Astrocyte (in vitro differentiated cells and primary cell): ENCODE results near the gene METRN. TPM values are rescaled to one million over a fixed set of nuclear protein-coding genes. Genes with fewer than 3 reads are reported as not detected.

Source experiments
- DNase-seq: peaks from one replicate; pipeline ENCODE4 v3.0.0-alpha.2; 2010; ENCODE audit warnings: low read depth
- FAIRE-seq: peaks from 2 replicates; lab custom pipeline; 2011; peaks lifted over from hg19 to GRCh38; lab: Jason Lieb, UNC
- H2AFZ ChIP-seq: 2 replicates; pipeline ENCODE4 v1.6.0; 2012; ENCODE audit warnings: low read depth, low read length, inconsistent platforms
- H3K27ac ChIP-seq: 2 replicates; pipeline ENCODE4 v1.5.1; 2011; ENCODE audit warnings: low read depth, low read length, inconsistent platforms
- H3K27me3 ChIP-seq: 2 replicates; pipeline ENCODE4 v1.6.0; 2011; ENCODE audit warnings: low read length, inconsistent platforms; ENCODE audit not compliant: insufficient read depth
- H3K36me3 ChIP-seq: 2 replicates; pipeline ENCODE4 v1.5.1; 2011; ENCODE audit warnings: low read length, inconsistent platforms; ENCODE audit not compliant: insufficient read depth
- H3K4me1 ChIP-seq: 2 replicates; pipeline ENCODE4 v1.5.1; 2011; ENCODE audit warnings: low read length, inconsistent platforms; ENCODE audit not compliant: insufficient read depth
- H3K4me2 ChIP-seq: 2 replicates; pipeline ENCODE4 v1.6.0; 2012; ENCODE audit warnings: low read length, inconsistent platforms
- H3K4me3 ChIP-seq: 2 replicates; pipeline ENCODE4 v1.5.1; 2011; ENCODE audit warnings: low read depth, mild to moderate bottlenecking, low read length, inconsistent platforms; ENCODE audit not compliant: insufficient read depth
- H3K79me2 ChIP-seq: 2 replicates; pipeline ENCODE4 v1.6.0; 2012; ENCODE audit warnings: mild to moderate bottlenecking, low read length, inconsistent platforms; ENCODE audit not compliant: insufficient read depth
- H3K9ac ChIP-seq: 2 replicates; pipeline ENCODE4 v1.6.0; 2012; ENCODE audit warnings: mild to moderate bottlenecking, low read length, inconsistent platforms
- H3K9me3 ChIP-seq: 2 replicates; pipeline ENCODE4 v1.5.1; 2012; ENCODE audit warnings: low read depth, mild to moderate bottlenecking, low read length, inconsistent platforms; ENCODE audit not compliant: insufficient read depth
- H4K20me1 ChIP-seq: 2 replicates; pipeline ENCODE4 v1.6.0; 2012; ENCODE audit warnings: low read length, inconsistent platforms; ENCODE audit not compliant: insufficient read depth
- H3K27ac Mint-ChIP-seq: one replicate; pipeline ENCODE4 v1.8.0; 2021; ENCODE audit warnings: mild to moderate bottlenecking, mixed read lengths; ENCODE audit not compliant: unreplicated experiment
- H3K27me3 Mint-ChIP-seq: one replicate; pipeline ENCODE4 v1.8.0; 2021; ENCODE audit warnings: low read depth, mixed read lengths; ENCODE audit not compliant: unreplicated experiment
- H3K36me3 Mint-ChIP-seq: one replicate; pipeline ENCODE4 v1.8.0; 2021; ENCODE audit warnings: low read depth, mixed read lengths; ENCODE audit not compliant: unreplicated experiment
- H3K4me1 Mint-ChIP-seq: one replicate; pipeline ENCODE4 v1.8.0; 2021; ENCODE audit warnings: low read depth, mixed read lengths; ENCODE audit not compliant: unreplicated experiment
- H3K4me3 Mint-ChIP-seq: one replicate; pipeline ENCODE4 v1.8.0; 2021; ENCODE audit warnings: mild to moderate bottlenecking, moderate library complexity, mixed read lengths; ENCODE audit not compliant: unreplicated experiment
- H3K9me3 Mint-ChIP-seq: one replicate; pipeline ENCODE4 v1.8.0; 2021; ENCODE audit warnings: mild to moderate bottlenecking, mixed read lengths; ENCODE audit not compliant: unreplicated experiment
- EZH2 ChIP-seq: IDR thresholded peaks from 2 replicates; pipeline ENCODE4 v1.6.1; 2012; ENCODE audit warnings: mild to moderate bottlenecking, low read length, inconsistent platforms; ENCODE audit not compliant: insufficient read depth
- total RNA-seq: library from RNA; stranded (reverse); gene quantifications from 2 replicates; pipeline ENCODE4 v1.2.1, GENCODE V29; 2021
- TF ChIP-seq, protein P1 (sequence below): IDR thresholded peaks from 2 replicates; pipeline ENCODE4 v1.5.1; 2011; ENCODE audit warnings: low read depth, mild to moderate bottlenecking, inconsistent platforms, low read length, moderate library complexity; ENCODE audit not compliant: insufficient read depth

METRN gene
- total RNA-seq, 1 donor from 2014 or later: 31.5 TPM

DNA sequence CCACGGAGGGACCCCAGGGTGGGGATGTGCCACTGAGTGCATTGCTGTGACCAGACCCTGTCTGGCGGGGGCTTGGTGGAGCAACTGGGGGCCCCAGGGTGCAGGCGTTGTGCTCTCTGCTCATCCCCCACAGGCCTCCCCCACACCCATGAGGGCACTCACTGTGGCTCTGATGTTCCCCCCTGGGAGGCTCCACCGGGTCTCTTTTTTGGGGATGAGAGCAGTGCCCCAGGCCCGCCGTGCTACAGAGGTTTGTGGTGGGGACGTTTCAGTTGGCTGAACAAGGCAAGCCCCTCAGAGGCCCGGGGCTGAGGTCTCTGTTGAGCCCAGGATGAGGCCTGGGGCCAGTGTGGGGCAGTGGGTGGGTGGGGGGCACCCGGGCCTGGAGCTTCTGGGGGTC lies 8.8 kb downstream of the METRN start:
- Histone ChIP-seq H4K20me1 (peaks cover 23% of the 10 kb centered on the region), H3K4me1 (peaks cover 30% of the 10 kb centered on the region), H3K9me3 (no peaks in the 10 kb centered on the region), H3K36me3 (no peaks in the 10 kb centered on the region), H3K9ac (no peak overlapping the region), H2AFZ (no peak overlapping the region), H3K79me2 (no peaks in the 10 kb centered on the region), H3K4me3 (no peak overlapping the region), H3K27ac (no peak overlapping the region), H3K27me3 (no peaks in the 10 kb centered on the region), H3K4me2 (no peak overlapping the region)
- no peaks in the 10 kb centered on the region for H3K27me3 Mint-ChIP-seq
- no peak overlapping the region for H3K4me3 Mint-ChIP-seq
- H3K9me3 Mint-ChIP-seq: no peaks in the 10 kb centered on the region
- H3K4me1 Mint-ChIP-seq: no peaks in the 10 kb centered on the region
- no peak for FAIRE-seq
- no peak overlapping the region for H3K27ac Mint-ChIP-seq
- no peaks in the 10 kb centered on the region for H3K36me3 Mint-ChIP-seq
- no peak for DNase-seq
- TF ChIP-seq EZH2: no peak
- TF ChIP-seq, protein P1, sequence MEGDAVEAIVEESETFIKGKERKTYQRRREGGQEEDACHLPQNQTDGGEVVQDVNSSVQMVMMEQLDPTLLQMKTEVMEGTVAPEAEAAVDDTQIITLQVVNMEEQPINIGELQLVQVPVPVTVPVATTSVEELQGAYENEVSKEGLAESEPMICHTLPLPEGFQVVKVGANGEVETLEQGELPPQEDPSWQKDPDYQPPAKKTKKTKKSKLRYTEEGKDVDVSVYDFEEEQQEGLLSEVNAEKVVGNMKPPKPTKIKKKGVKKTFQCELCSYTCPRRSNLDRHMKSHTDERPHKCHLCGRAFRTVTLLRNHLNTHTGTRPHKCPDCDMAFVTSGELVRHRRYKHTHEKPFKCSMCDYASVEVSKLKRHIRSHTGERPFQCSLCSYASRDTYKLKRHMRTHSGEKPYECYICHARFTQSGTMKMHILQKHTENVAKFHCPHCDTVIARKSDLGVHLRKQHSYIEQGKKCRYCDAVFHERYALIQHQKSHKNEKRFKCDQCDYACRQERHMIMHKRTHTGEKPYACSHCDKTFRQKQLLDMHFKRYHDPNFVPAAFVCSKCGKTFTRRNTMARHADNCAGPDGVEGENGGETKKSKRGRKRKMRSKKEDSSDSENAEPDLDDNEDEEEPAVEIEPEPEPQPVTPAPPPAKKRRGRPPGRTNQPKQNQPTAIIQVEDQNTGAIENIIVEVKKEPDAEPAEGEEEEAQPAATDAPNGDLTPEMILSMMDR: no peak

DNA sequence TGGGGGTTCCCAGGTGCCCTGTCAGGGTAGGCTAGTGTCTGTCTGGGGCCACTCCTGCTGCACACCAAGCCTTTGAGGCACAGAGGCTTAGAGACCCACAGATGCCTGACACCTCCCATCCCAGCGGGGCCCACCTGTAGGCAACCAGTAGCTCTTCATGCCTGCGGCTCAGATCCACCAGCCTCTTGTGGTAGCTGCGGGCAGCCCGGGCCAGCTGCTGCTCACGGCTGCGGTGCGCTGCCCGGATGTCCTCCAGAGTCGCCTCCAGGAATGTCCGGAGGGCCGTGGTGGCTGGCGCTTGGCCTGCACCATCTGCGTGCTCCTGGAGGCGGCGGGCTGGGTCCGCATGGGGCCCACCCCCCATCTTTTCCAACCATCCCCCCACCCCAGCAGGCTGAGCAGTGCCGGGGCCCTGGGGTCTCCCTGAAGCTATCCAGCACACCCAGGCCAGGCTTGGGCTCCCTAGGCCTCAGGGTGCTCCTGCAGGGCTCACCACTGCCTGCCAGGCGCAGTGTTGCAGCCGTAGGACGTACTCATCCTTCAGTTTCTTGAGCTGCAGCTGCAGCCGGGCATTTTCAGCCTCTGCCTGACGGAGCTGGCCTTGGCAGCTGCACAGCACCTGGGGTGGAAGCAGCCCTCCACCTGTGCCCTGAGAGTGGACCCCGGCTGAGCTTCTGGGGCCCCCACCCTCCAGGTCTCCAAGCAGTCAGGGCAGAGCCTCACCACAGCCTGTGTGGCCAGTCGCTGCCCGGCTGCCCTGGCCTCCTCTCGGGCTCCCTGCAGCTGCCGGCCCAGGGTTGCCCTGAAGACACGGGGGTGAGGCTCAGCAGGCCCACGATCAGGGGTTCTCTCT lies 9.5 kb downstream of the METRN start:
- FAIRE-seq (no peak), DNase-seq (no peak)
- H3K9me3 ChIP-seq: no peaks in the 10 kb centered on the region
- Mint-ChIP-seq H3K27ac (no peak overlapping the region), H3K36me3 (no peaks in the 10 kb centered on the region), H3K27me3 (no peaks in the 10 kb centered on the region), H3K4me1 (no peaks in the 10 kb centered on the region), H3K9me3 (no peaks in the 10 kb centered on the region), H3K4me3 (no peak overlapping the region)
- H4K20me1 ChIP-seq: peaks cover 16% of the 10 kb centered on the region
- H3K79me2 ChIP-seq: no peaks in the 10 kb centered on the region
- H3K36me3 ChIP-seq: no peaks in the 10 kb centered on the region
- H3K4me1 ChIP-seq: peaks cover 30% of the 10 kb centered on the region
- TF ChIP-seq, protein P1: no peak
- TF ChIP-seq EZH2: no peak
- H3K9ac ChIP-seq: no peak overlapping the region
- H2AFZ ChIP-seq: no peak overlapping the region
- H3K4me2 ChIP-seq: no peak overlapping the region
- H3K27ac ChIP-seq: no peak overlapping the region
- H3K27me3 ChIP-seq: no peaks in the 10 kb centered on the region
- H3K4me3 ChIP-seq: no peak overlapping the region

DNA sequence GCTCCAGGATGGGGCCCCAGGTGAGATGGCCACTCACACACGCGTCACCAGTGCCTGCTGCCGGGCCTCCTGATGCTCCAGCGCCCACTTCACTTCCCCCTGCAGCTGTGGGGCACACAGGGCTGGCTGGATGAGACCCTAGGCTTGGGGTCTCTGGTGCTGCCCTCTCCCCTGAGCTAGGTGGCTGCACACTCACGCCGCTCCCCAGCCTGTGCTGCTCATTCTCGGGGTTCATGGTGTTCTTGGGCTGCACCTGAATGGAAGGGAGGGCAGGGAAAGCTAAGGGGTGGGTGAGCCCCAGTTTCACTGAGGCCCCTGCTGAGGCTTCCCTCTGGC lies 10.1 kb downstream of the METRN start:
- no peak overlapping the region for H3K27ac Mint-ChIP-seq
- H3K4me3 Mint-ChIP-seq: no peak overlapping the region
- no peak for DNase-seq

More for the DNA sequence above, 10.1 kb downstream of the METRN start:
- Histone ChIP-seq H2AFZ (no peak overlapping the region), H3K4me1 (peaks cover 28% of the 10 kb centered on the region), H3K9me3 (no peaks in the 10 kb centered on the region), H3K9ac (no peak overlapping the region), H3K36me3 (no peaks in the 10 kb centered on the region), H3K4me2 (no peak overlapping the region), H3K27ac (no peak overlapping the region), H3K4me3 (no peak overlapping the region), H3K27me3 (no peaks in the 10 kb centered on the region), H3K79me2 (no peaks in the 10 kb centered on the region), H4K20me1 (peaks cover 15% of the 10 kb centered on the region)
- H3K9me3 Mint-ChIP-seq: no peaks in the 10 kb centered on the region
- no peak for TF ChIP-seq EZH2
- TF ChIP-seq, protein P1: no peak
- no peaks in the 10 kb centered on the region for H3K4me1 Mint-ChIP-seq
- H3K36me3 Mint-ChIP-seq: no peaks in the 10 kb centered on the region
- H3K27me3 Mint-ChIP-seq: no peaks in the 10 kb centered on the region
- FAIRE-seq: no peak
